Activated CD8-positive, alpha-beta memory T cell treated with anti-CD3 and anti-CD28 coated beads for 4 hours (primary cell): ENCODE measurements around the gene FBXW5.

Source experiments
- DNase-seq, 2 donors: peaks; one replicate each; pipeline ENCODE4 v3.0.0-alpha.2; 2020; ENCODE audit warnings: low read depth in 2 of 2

The FBXW5 gene

GRCh38 chr9:136949239-136949816, 4.8 kb upstream of the FBXW5 start:
- DNase-seq: no peak

- DNase-seq: no peak
Measured at GRCh38 chr9:136947955-136948510, 3.5 kb upstream of the FBXW5 start.

GRCh38 chr9:136947028-136947891, 2.7 kb upstream of the FBXW5 start:
- DNase-seq: no peak

GRCh38 chr9:136946228-136947027, 1.9 kb upstream of the FBXW5 start:
- DNase-seq: no peak

GRCh38 chr9:136945333-136946227, 1.0 kb upstream of the FBXW5 start:
- no peak for DNase-seq

- DNase-seq: no peak
Measured at GRCh38 chr9:136944212-136944518, 373 bp downstream of the FBXW5 start.

GRCh38 chr9:136943291-136944211, 987 bp downstream of the FBXW5 start:
- DNase-seq: no peak

GRCh38 chr9:136942881-136943230, 1.7 kb downstream of the FBXW5 start:
- DNase-seq: no peak

- DNase-seq: no peak
Measured at GRCh38 chr9:136942112-136942880, 2.2 kb downstream of the FBXW5 start.

GRCh38 chr9:136941231-136942111, 3.1 kb downstream of the FBXW5 start:
- DNase-seq: no peak

GRCh38 chr9:136940526-136941230, 3.9 kb downstream of the FBXW5 start:
- DNase-seq: no peak

- DNase-seq: no peak
Measured at GRCh38 chr9:136939996-136940525, 4.5 kb downstream of the FBXW5 start.

GRCh38 chr9:136939431-136939995, 5.0 kb downstream of the FBXW5 start:
- DNase-seq: no peak

GRCh38 chr9:136937186-136938001, 7.1 kb downstream of the FBXW5 start:
- no peak for DNase-seq

- DNase-seq: no peak
Measured at GRCh38 chr9:136936645-136937170, 7.8 kb downstream of the FBXW5 start.

- no peak for DNase-seq
Measured at GRCh38 chr9:136935651-136936050, 8.9 kb downstream of the FBXW5 start.
